KMS-11 (cell line): ENCODE data around the gene SLC25A48.

Source experiments
- H2AFZ ChIP-seq: fragments of 200-600 bp; sonication (generic); 2 replicates; pipeline ENCODE4 v1.6.1; 2016; ENCODE audit warnings: antibody characterized with exemption, mixed run types, low read depth
- H3K27ac ChIP-seq: fragments of 200-600 bp; sonication (generic); 2 replicates; pipeline ENCODE4 v1.6.1; 2016; ENCODE audit warnings: mild to moderate bottlenecking, mixed run types
- H3K27me3 ChIP-seq: fragments of 200-600 bp; sonication (generic); 2 replicates; pipeline ENCODE4 v1.6.1; 2017; ENCODE audit warnings: mild to moderate bottlenecking, low read depth, mixed run types, moderate library complexity; ENCODE audit not compliant: insufficient read depth
- H3K36me3 ChIP-seq: fragments of 200-600 bp; sonication (generic); 2 replicates; pipeline ENCODE4 v1.6.1; 2017; ENCODE audit warnings: mild to moderate bottlenecking, mixed run types; ENCODE audit not compliant: insufficient read depth
- H3K4me1 ChIP-seq: fragments of 200-600 bp; sonication (generic); 2 replicates; pipeline ENCODE4 v1.6.1; 2016; ENCODE audit warnings: mild to moderate bottlenecking, low read depth, mixed run types; ENCODE audit not compliant: poor library complexity, severe bottlenecking
- H3K4me2 ChIP-seq: fragments of 200-600 bp; sonication (generic); 2 replicates; pipeline ENCODE4 v1.7.0; 2016; ENCODE audit warnings: mild to moderate bottlenecking, mixed run types
- H3K4me3 ChIP-seq: fragments of 200-600 bp; sonication (generic); IDR thresholded peaks from 2 replicates; pipeline ENCODE4 v1.6.1; 2017; ENCODE audit warnings: low read depth, low read length, mixed read lengths; ENCODE audit not compliant: insufficient read depth
- H3K79me2 ChIP-seq: fragments of 200-600 bp; sonication (generic); 2 replicates; pipeline ENCODE4 v1.6.1; 2016; ENCODE audit warnings: low read depth, mixed run types; ENCODE audit not compliant: insufficient read depth
- H3K9ac ChIP-seq: fragments of 200-600 bp; sonication (generic); 2 replicates; pipeline ENCODE4 v1.6.1; 2016; ENCODE audit warnings: mild to moderate bottlenecking, mixed run types
- H4K20me1 ChIP-seq: fragments of 200-600 bp; sonication (generic); 2 replicates; pipeline ENCODE4 v1.6.1; 2016; ENCODE audit warnings: mild to moderate bottlenecking, mixed run types; ENCODE audit not compliant: insufficient read depth
- CTCF ChIP-seq: fragments of 200-600 bp; sonication (generic); conservative IDR thresholded peaks from 2 replicates; pipeline ENCODE4 v1.6.1; 2017; ENCODE audit warnings: low read depth, mild to moderate bottlenecking, antibody characterized with exemption, low read length, moderate library complexity, mixed read lengths

SLC25A48 gene

GRCh38 chr5:135916638-135917263 is 82.3 kb downstream of the SLC25A48 start:
- H3K27me3 ChIP-seq, result no peaks in the 10 kb centered on the region
- no peak overlapping the region for H2AFZ ChIP-seq
- H3K36me3 ChIP-seq, result no peaks in the 10 kb centered on the region
- H3K4me2 ChIP-seq, result no peak overlapping the region
- no peaks in the 10 kb centered on the region for H4K20me1 ChIP-seq
- peaks cover 12% of the 10 kb centered on the region for H3K4me1 ChIP-seq
- no peak overlapping the region for H3K4me3 ChIP-seq
- no peak for TF ChIP-seq CTCF
- H3K27ac ChIP-seq, result no peak overlapping the region
- no peaks in the 10 kb centered on the region for H3K79me2 ChIP-seq
- H3K9ac ChIP-seq, result no peak overlapping the region

- Histone ChIP-seq H2AFZ (no peak overlapping the region), H3K4me1 (peaks cover 12% of the 10 kb centered on the region), H4K20me1 (no peaks in the 10 kb centered on the region), H3K36me3 (no peaks in the 10 kb centered on the region), H3K4me3 (no peak overlapping the region), H3K9ac (no peak overlapping the region), H3K27me3 (no peaks in the 10 kb centered on the region), H3K4me2 (no peak overlapping the region), H3K79me2 (no peaks in the 10 kb centered on the region), H3K27ac (no peak overlapping the region)
- TF ChIP-seq CTCF, result no peak
These were observed 85.7 kb downstream of the SLC25A48 start for GRCh38 chr5:135920199-135920598.

- no peak overlapping the region for H3K27ac ChIP-seq
- no peak overlapping the region for H3K4me3 ChIP-seq
- no peaks in the 10 kb centered on the region for H4K20me1 ChIP-seq
- H3K4me2 ChIP-seq, result no peak overlapping the region
- H3K9ac ChIP-seq, result no peak overlapping the region
- peaks cover 7% of the 10 kb centered on the region for H3K4me1 ChIP-seq
- no peak overlapping the region for H2AFZ ChIP-seq
- H3K27me3 ChIP-seq, result no peaks in the 10 kb centered on the region
- no peak for TF ChIP-seq CTCF
- H3K79me2 ChIP-seq, result no peaks in the 10 kb centered on the region
- no peaks in the 10 kb centered on the region for H3K36me3 ChIP-seq
These were observed 86.9 kb downstream of the SLC25A48 start for GRCh38 chr5:135921388-135921787.

GRCh38 chr5:135930029-135930948 is 95.8 kb downstream of the SLC25A48 start:
- Histone ChIP-seq H4K20me1 (no peaks in the 10 kb centered on the region), H3K4me3 (no peak overlapping the region), H3K36me3 (no peaks in the 10 kb centered on the region), H2AFZ (no peak overlapping the region), H3K9ac (no peak overlapping the region), H3K4me1 (peaks cover 9% of the 10 kb centered on the region), H3K4me2 (no peak overlapping the region), H3K27me3 (no peaks in the 10 kb centered on the region), H3K27ac (no peak overlapping the region), H3K79me2 (no peaks in the 10 kb centered on the region)
- TF ChIP-seq CTCF, result no peak
